Lower lobe of right lung (tissue), 2 donors: ENCODE data around the gene SLC39A13. TPM values are rescaled to one million over a fixed set of nuclear protein-coding genes. Genes with fewer than 3 reads are reported as not detected.

Experiments
- ATAC-seq, 2 donors: fragments of 200-7000 bp; cut with Tn5 transposase; one replicate each; pipeline ENCODE4 v1.9.1; 2020 to 2022; ENCODE audit warnings: mild to moderate bottlenecking in 2 of 2, moderate library complexity in 2 of 2
- DNase-seq: peaks from one replicate; pipeline ENCODE4 v3.0.0-alpha.2; 2020
- H3K27ac ChIP-seq: fragments of 200-600 bp; one replicate; pipeline ENCODE4 v1.8.0; 2022
- H3K27me3 ChIP-seq: fragments of 200-600 bp; one replicate; pipeline ENCODE4 v1.8.0; 2022; ENCODE audit warnings: low read depth
- H3K36me3 ChIP-seq: fragments of 200-600 bp; one replicate; pipeline ENCODE4 v1.8.0; 2022; ENCODE audit warnings: mild to moderate bottlenecking
- H3K4me1 ChIP-seq: fragments of 200-600 bp; one replicate; pipeline ENCODE4 v1.8.0; 2022
- H3K4me3 ChIP-seq: fragments of 200-600 bp; one replicate; pipeline ENCODE4 v1.8.0; 2022; ENCODE audit warnings: mild to moderate bottlenecking
- H3K9me3 ChIP-seq: fragments of 200-600 bp; one replicate; pipeline ENCODE4 v1.8.0; 2022
- CTCF ChIP-seq: fragments of 200-600 bp; IDR thresholded peaks from one replicate; pipeline ENCODE4 v1.8.0; 2022; ENCODE audit warnings: antibody characterized with exemption, mild to moderate bottlenecking
- intact Hi-C: fragments of 100-400 bp; cut with DNase I; formaldehyde crosslinking; loops from one replicate; pipeline ENCODE4 v1.11.0; 2022
- total RNA-seq: library from RNA; stranded (reverse); fragmentation: NEBNext Ultra II Directional; extraction: Animal tissue kit (Norgen Biotek cat#: 25700); gene quantifications from one replicate; pipeline ENCODE4 v1.2.1, GENCODE V29; 2021
- donor health status: DM: no; HTN: yes; CAD: no; lungs with severe emphysema.

SLC39A13 gene
- total RNA-seq, 1 donor from 2014 or later, result 48.0 TPM

- no peaks in the 10 kb centered on the region for H3K36me3 ChIP-seq
- intact Hi-C loops, result no loop called here
- ATAC-seq (no peak), DNase-seq (no peak)
- H3K9me3 ChIP-seq, result no peaks in the 10 kb centered on the region
- no peak for TF ChIP-seq CTCF
- no peaks in the 10 kb centered on the region for H3K27me3 ChIP-seq
- H3K27ac ChIP-seq, result no peak overlapping the region
- no peaks in the 10 kb centered on the region for H3K4me1 ChIP-seq
- no peak overlapping the region for H3K4me3 ChIP-seq
These were observed 38.4 kb downstream of the SLC39A13 start for GRCh38 chr11:47446833-47447232.

- H3K4me1 ChIP-seq, result no peaks in the 10 kb centered on the region
- TF ChIP-seq CTCF, result no peak
- ATAC-seq (no peak), DNase-seq (no peak)
- H3K4me3 ChIP-seq, result no peak overlapping the region
- H3K9me3 ChIP-seq, result no peaks in the 10 kb centered on the region
- H3K27ac ChIP-seq, result no peak overlapping the region
- no peaks in the 10 kb centered on the region for H3K36me3 ChIP-seq
- H3K27me3 ChIP-seq, result no peaks in the 10 kb centered on the region
- intact Hi-C loops, result no loop called here
These were observed 39.5 kb downstream of the SLC39A13 start for GRCh38 chr11:47447906-47448305.

GRCh38 chr11:47448566-47449427 is 40.4 kb downstream of the SLC39A13 start, which contains the start of gene RAPSN:
Gene RAPSN (minus strand): TSS chr11:47449136. CDS start chr11:47448964, 172 bp downstream.
- H3K27ac ChIP-seq, result no peak within 1 kb of the TSS
- intact Hi-C loops, result no loop called here
- no peak within 1 kb of the TSS for H3K4me3 ChIP-seq
- no peak for TF ChIP-seq CTCF
- no peaks in the 10 kb centered on the region for H3K36me3 ChIP-seq
- H3K4me1 ChIP-seq, result no peaks in the 10 kb centered on the region
- DNase-seq (no peak), ATAC-seq (peak; percentile 13 to 24)
- no peaks in the 10 kb centered on the region for H3K9me3 ChIP-seq
- no peaks in the 10 kb centered on the region for H3K27me3 ChIP-seq

GRCh38 chr11:47449541-47449940 is 41.2 kb downstream of the SLC39A13 start:
- no peak for TF ChIP-seq CTCF
- Histone ChIP-seq H3K4me1 (no peaks in the 10 kb centered on the region), H3K36me3 (no peaks in the 10 kb centered on the region), H3K27me3 (no peaks in the 10 kb centered on the region), H3K4me3 (no peak overlapping the region), H3K27ac (no peak overlapping the region), H3K9me3 (no peaks in the 10 kb centered on the region)
- intact Hi-C loops, result no loop called here
- DNase-seq (no peak), ATAC-seq (no peak)

- H3K4me3 ChIP-seq, result no peak overlapping the region
- TF ChIP-seq CTCF, result no peak
- ATAC-seq, result no peak
- no peaks in the 10 kb centered on the region for H3K27me3 ChIP-seq
- H3K9me3 ChIP-seq, result no peaks in the 10 kb centered on the region
- H3K36me3 ChIP-seq, result no peaks in the 10 kb centered on the region
- no peak overlapping the region for H3K27ac ChIP-seq
- no peak for DNase-seq
- no peaks in the 10 kb centered on the region for H3K4me1 ChIP-seq
- intact Hi-C loops, result no loop called here
These were observed 43.0 kb downstream of the SLC39A13 start for GRCh38 chr11:47451436-47451835.
